Measurements from ENCODE around the gene KRT33A.
A peak's percentile ranks its signal among the peaks of the same experiment; 100 is the strongest.
"Not testable (repeated sequence)": the region's sequence is repeated elsewhere in the genome, so short reads cannot be mapped to it uniquely, and the experiment has no call there.

Gene KRT33A

DNA sequence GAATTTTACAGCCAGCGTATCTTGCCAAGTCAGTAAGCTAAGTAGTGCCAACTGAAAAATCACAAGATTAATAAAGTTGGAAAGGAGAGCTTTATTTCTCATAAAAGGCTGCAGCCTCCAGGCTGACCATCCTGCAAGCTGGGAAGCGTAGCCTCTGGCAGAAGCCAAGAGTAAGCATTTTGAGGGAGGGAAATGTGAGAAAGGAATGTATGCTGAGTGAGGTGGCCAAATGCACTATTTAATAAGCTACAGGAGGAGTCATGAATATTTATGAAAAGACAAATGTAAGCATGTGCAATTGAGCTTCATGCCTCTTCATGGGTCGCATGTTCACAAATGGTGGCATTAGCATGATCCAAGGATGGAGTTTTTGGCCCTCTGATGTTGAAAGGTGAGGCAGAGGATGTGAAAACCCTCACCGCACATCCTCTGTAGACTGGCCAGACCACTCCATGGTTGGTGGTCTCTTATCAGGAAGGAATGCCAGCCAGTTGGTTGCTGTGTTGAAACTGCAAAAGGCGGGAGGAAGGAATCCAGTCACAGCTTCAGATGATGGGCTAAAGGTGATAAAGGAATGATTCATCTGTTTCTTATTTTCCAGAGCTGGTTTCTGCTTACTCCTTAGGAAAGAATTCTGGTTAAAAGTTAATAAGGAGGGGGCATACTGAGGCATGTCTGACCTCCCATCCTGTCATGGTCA is 9.8 kb upstream of the KRT33A start:
- DNase-seq, result no peak

GRCh38 chr17:41354536-41354935 is 3.9 kb upstream of the KRT33A start:
- DNase-seq, result peak; percentile 90

DNA sequence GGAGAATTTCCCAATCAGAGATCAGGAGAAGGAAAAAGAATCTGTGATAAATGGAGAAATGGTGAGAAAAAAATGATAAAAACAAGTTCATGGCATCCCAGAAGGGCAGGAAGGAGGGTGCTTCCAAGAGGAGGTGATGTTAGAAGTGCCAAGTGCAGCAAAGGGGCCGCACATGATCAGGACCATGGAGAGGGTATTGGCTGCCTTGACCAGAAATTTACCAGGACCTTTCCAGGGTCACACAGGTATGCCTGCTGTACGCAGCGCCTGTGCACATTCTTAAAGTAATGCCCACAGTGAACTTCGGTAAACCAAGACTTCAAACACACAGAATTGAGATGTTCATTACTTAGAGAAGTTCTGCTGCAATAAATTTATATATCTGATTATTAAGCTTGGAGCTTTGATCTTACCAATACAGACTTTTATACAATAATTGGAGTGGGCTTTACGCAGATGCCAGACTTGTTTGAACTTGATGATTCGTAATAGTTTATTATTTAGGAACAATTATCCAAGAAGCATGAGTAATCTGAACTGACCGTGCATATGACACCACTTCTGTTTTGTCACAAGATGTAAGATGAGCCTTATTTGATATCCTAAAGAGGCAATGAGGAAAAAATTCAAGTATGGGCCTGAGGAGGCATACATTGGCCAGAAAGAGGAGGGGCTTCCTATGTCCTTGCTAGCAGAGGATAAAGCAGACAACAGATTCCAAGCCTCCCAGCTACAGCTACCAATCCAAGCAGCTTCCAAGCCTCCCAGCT is 2.2 kb upstream of the KRT33A start:
- no peak for DNase-seq

GRCh38 chr17:41351177-41351576 is 549 bp upstream of the KRT33A start:
- no peak for DNase-seq

DNA sequence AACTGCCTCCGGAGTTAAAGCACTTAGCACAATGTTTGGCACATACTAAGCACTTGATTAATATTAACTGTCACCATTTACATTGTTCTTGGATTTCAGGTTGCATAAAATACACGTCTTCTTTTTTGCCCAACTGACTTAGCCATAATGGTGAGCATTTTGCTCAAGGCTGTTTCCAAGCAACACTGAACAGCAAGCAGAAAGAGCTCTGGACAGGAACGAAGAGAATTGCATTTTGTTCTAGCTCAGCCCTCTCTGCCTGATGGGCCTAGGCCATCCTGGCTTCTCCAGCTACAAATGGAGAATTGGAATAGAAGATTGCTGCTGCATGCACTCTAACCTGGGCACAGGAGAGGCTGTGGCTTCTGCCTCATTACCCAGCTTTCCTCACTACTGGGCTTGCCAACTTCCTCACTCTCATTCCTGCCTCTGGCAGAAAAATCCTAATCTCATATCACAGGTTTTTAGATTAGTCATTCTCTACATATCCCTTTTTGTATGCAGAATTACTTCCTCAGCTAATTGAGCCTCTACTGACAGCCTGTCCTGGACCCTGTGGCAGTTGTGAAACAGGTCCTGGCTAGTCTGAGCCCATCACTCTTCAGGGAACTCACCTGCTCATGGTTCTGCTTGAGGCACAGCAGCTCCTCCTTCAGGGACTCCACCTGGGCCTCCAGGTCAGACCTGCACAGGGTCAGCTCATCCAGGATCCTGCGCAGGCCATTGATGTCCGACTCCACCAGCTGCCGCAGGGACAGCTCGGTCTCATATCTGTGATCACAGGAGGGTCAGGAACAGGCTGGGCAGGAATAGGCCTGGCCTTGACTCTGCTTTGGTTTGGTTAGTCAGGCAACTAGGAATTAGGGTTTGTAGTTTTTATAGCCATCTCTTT is 2.5 kb downstream of the KRT33A start:
- no peak for DNase-seq

DNA sequence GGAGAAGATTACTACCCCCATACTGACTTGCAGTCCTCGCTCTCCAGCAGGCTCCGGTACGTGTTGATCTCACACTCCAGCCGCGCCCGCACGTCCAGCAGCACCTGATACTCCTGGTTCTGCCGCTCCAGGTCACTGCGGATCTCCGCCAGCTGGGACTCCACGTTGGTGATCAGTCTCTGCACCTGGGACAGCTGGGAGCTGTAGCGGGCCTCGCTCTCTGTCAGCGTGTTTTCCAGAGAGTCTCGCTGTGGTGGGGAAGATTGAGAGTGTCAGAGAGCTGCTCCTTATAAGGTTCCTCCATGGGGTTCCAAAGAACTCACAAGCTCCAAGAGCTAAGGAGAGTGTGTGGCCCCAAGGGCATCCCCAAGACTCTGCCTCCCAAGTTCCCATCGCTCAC is 4.2 kb downstream of the KRT33A start:
- DNase-seq, result not testable (repeated sequence)

- DNase-seq, result no peak
These were observed 4.6 kb downstream of the KRT33A start for GRCh38 chr17:41345992-41346391.

DNA sequence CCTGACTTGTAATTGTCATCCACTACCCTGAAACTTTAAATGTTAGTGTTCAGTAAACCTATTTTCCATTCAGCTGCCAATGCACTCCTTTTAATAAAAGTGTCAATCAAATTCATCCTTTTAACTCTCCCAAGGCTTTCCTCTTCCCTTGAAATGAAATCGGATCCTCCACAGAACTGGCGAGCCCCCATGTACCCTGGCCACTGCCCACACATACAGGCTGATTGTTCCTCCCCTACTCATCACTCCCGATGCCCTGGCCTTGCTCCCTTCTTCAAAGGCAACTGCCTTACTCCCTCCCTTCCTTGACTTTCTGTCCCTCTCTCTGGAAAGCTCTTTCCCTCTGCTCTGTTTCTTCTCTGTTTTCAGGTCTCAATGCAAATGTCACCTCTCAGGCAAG is 7.6 kb downstream of the KRT33A start:
- DNase-seq, result no peak

- no peak for DNase-seq
These were observed 9.4 kb downstream of the KRT33A start for GRCh38 chr17:41340934-41341861.

DNA sequence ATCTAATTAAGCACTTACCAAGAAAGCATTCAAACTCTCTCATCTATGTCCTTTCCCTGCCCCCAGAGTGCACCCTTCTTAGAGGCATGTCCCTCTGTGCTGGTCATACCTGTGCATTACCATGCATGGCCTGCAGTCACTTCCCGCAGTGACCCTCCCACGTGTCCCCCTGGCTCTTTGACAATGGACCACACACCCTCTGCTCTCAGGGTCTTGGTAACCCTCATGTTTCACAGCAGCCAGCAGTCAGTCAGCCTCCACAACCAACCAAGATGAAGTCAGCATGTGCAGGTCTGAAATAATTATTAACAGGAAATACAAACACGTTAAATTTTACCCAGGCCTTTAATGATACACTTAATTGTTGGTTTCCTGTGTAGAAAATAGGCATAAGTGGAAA is 10.1 kb downstream of the KRT33A start:
- DNase-seq, result no peak

DNA sequence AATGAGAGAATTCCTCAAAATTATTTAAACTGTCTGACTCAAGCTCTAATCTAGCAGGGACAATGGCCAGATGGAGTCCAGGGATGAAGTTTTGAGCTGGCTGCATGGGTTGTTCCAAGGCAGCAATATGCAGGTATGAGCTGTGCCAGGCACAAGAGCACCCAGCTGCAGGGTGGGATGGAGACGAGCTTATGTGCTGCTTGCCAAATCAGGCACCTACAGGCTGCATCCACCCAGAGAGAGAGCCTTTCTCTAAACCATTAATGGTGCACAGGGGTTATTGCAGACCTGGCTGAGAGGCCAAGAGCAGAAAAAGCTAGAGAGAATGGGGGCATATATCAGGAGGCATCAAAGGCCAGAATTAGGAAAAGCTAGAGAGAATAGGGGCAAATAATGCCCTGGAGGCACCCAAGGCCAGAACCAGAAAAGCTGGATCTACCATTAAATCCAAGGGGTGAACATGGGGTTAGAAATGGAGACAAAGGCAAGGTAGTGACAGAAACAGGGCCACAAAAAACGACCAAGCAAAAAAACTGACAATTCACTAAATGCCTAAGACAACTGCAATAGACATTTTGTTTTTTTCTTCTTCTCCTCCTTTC is 11.0 kb downstream of the KRT33A start:
- no peak for DNase-seq

GRCh38 chr17:41338961-41339485 is 11.6 kb downstream of the KRT33A start:
- DNase-seq, result peak; percentile 69

- no peak for DNase-seq
These were observed 14.9 kb downstream of the KRT33A start for GRCh38 chr17:41335747-41336146.

GRCh38 chr17:41334385-41335305 is 16.0 kb downstream of the KRT33A start:
- peak; percentile 57 for DNase-seq

GRCh38 chr17:41333836-41334235 is 16.8 kb downstream of the KRT33A start:
- DNase-seq, result no peak

DNA sequence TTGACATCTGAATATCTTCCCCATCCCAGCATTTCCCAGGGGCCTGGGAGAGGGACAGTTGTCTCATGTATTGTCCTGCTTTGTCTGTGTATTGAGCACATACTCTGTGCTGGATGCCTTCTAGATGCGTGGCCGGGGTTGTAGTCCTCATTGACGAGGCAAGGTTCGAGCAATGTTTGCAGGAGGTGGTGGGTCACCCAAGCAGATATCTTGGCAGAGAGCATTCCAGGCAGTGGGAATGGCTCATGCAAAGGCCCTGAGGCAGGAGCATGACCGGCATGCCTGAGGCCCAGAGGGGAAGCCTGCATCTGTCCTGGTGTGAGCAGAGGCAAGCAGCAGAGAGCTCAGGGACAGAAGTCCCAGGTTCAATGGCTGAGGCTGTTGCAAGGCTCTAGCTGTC is 17.5 kb downstream of the KRT33A start:
- DNase-seq, result no peak

GRCh38 chr17:41332239-41332638 is 18.4 kb downstream of the KRT33A start:
- no peak for DNase-seq

GRCh38 chr17:41331606-41332005 is 19.0 kb downstream of the KRT33A start:
- no peak for DNase-seq

- DNase-seq, result peak; percentile 5
These were observed 21.2 kb downstream of the KRT33A start for GRCh38 chr17:41329279-41329948.

DNA sequence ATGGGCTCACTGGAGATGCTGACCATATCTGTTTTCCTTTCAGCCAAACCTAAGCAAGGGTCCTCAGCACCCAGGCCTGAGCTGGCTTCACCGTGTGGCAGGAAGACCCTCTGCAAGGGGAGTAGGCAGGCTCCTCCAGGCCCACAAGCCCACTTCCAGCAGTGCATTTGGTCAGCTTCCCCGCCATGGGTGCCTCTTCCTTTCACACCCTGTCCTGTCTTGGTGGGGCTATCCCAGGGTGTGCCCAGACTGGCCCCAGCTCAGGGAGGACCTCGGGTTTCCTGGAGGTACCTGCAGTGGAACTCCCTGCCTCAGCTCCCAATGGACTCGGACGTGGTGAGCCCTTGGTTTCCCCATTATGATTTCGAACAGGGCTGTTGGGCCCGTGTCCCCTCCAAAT is 22.4 kb downstream of the KRT33A start:
- no peak for DNase-seq

Data from MV-4-11 (cell line).